Smooth muscle cell (in vitro differentiated cells): ENCODE data around the gene FANCM. TPM values are rescaled to one million over a fixed set of nuclear protein-coding genes. Genes with fewer than 3 reads are reported as not detected.
A peak's percentile ranks its signal among the peaks of the same experiment; 100 is the strongest.

Experiments used
- DNase-seq: peaks from one replicate; lab custom pipeline; 2025; ENCODE audit not compliant: unreplicated experiment; lab: John Stamatoyannopoulos, UW
- H2AFZ ChIP-seq: fragments of 200-600 bp; sonication (generic); 2 replicates; pipeline ENCODE4 v1.6.0; 2016; ENCODE audit warnings: antibody characterized with exemption, low read depth, mild to moderate bottlenecking
- H3F3A ChIP-seq: fragments of 200-600 bp; sonication (generic); 2 replicates; pipeline ENCODE4 v1.6.0; 2017; ENCODE audit warnings: antibody characterized with exemption, low read depth
- H3K27ac ChIP-seq: fragments of 200-600 bp; sonication (generic); 2 replicates; pipeline ENCODE4 v1.5.1; 2016; ENCODE audit warnings: low read depth, mild to moderate bottlenecking
- H3K27me3 ChIP-seq: fragments of 200-600 bp; sonication (generic); 2 replicates; pipeline ENCODE4 v1.6.1; 2016; ENCODE audit warnings: low read depth, mild to moderate bottlenecking
- H3K36me3 ChIP-seq: fragments of 200-600 bp; sonication (generic); 2 replicates; pipeline ENCODE4 v1.5.1; 2016; ENCODE audit warnings: low read depth
- H3K4me1 ChIP-seq: fragments of 200-600 bp; sonication (generic); 2 replicates; pipeline ENCODE4 v1.5.1; 2016; ENCODE audit warnings: low read depth
- H3K4me2 ChIP-seq: fragments of 200-600 bp; sonication (generic); 2 replicates; pipeline ENCODE4 v1.6.0; 2016; ENCODE audit warnings: mild to moderate bottlenecking
- H3K4me3 ChIP-seq: fragments of 200-600 bp; sonication (generic); 2 replicates; pipeline ENCODE4 v1.5.1; 2016; ENCODE audit warnings: mild to moderate bottlenecking
- H3K79me2 ChIP-seq: fragments of 200-600 bp; sonication (generic); 2 replicates; pipeline ENCODE4 v1.6.0; 2016; ENCODE audit warnings: low read depth, mild to moderate bottlenecking
- H3K9ac ChIP-seq: fragments of 200-600 bp; sonication (generic); 2 replicates; pipeline ENCODE4 v1.6.0; 2016; ENCODE audit warnings: low read depth
- H3K9me3 ChIP-seq: fragments of 200-600 bp; sonication (generic); replicated peaks from 2 replicates; pipeline ENCODE4 v1.5.1; 2016; ENCODE audit warnings: low read depth
- H4K20me1 ChIP-seq: fragments of 200-600 bp; sonication (generic); 2 replicates; pipeline ENCODE4 v1.6.0; 2016; ENCODE audit warnings: low read depth
- WGBS: methylation state at CpG from one replicate; pipeline ENCODE4 v1.1.7; 2016; ENCODE audit warnings: low lambda C conversion rate; 5-methylcytosine and 5-hydroxymethylcytosine counted together
- polyA plus RNA-seq: library from polyadenylated mRNA; unstranded; fragments of >200 nt; fragmentation: Nextera tagmentation; extraction: Ambion mirVana; gene quantifications from 2 replicates; pipeline ENCODE4 v1.2.1, GENCODE V29; 2016
- total RNA-seq: library from RNA; depleted of rRNA; stranded (reverse); fragments of >200 nt; gene quantifications from 2 replicates; pipeline ENCODE4 v1.2.3, GENCODE V29; 2014
- TF ChIP-seq, protein P1 (sequence below): fragments of 200-600 bp; sonication (generic); IDR thresholded peaks from 2 replicates; pipeline ENCODE4 v1.5.1; 2017; ENCODE audit warnings: borderline replicate concordance, mild to moderate bottlenecking, antibody characterized with exemption; ENCODE audit not compliant: insufficient read depth, poor library complexity, severe bottlenecking

Gene FANCM
- total and polyA plus RNA-seq, 2 experiments from 2014 or later, result 1.7 to 5.5 TPM

DNA sequence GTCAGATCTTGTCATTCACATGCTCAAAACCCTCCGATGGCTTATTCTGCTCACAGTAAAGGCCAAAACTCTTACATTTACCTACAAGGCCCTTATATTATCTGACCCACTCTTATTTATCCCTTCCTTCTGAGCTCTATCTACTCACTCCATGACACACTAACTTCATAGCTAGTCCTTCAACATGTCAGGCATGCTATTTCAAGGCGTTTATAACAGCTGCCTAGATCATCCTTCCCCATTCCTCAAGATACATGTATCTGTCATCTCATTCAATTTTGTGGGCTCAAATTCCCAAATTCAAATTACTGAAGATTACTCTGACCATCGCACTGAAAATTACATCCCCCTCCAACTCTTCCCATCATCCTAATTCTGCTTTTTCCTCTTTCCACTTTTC lies 110.4 kb downstream of the FANCM start:
- Histone ChIP-seq H2AFZ (no peak overlapping the region), H3F3A (no peaks in the 10 kb centered on the region), H4K20me1 (peaks cover 12% of the 10 kb centered on the region), H3K27ac (no peak overlapping the region), H3K4me3 (no peak overlapping the region), H3K79me2 (peaks cover 71% of the 10 kb centered on the region), H3K4me1 (no peaks in the 10 kb centered on the region), H3K9me3 (no peaks in the 10 kb centered on the region), H3K4me2 (no peak overlapping the region), H3K9ac (no peak overlapping the region), H3K36me3 (no peaks in the 10 kb centered on the region), H3K27me3 (no peaks in the 10 kb centered on the region)
- TF ChIP-seq, protein P1, sequence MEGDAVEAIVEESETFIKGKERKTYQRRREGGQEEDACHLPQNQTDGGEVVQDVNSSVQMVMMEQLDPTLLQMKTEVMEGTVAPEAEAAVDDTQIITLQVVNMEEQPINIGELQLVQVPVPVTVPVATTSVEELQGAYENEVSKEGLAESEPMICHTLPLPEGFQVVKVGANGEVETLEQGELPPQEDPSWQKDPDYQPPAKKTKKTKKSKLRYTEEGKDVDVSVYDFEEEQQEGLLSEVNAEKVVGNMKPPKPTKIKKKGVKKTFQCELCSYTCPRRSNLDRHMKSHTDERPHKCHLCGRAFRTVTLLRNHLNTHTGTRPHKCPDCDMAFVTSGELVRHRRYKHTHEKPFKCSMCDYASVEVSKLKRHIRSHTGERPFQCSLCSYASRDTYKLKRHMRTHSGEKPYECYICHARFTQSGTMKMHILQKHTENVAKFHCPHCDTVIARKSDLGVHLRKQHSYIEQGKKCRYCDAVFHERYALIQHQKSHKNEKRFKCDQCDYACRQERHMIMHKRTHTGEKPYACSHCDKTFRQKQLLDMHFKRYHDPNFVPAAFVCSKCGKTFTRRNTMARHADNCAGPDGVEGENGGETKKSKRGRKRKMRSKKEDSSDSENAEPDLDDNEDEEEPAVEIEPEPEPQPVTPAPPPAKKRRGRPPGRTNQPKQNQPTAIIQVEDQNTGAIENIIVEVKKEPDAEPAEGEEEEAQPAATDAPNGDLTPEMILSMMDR, result no peak
- WGBS, result 74% methylated on average over 3 of the region's 3 CpGs
- no peak for DNase-seq

DNA sequence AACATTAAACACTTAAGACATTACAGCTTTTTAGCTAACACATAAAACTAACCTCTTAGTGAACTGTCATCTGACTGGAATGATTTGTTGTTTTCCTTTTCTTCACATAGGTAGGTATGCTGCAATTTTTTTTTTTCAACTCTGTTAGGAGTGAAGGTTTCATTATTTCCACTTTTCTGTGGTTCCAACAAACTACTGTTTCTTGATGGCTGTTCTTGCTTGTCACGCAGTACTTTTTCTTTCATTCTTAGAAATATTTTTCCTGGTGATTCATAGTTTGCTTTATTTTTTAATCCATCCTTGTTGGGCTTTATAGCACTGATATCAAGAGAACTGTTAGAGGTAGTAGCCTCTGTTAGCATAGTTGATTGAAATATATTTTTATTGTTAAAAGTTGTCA lies 111.0 kb downstream of the FANCM start:
- Histone ChIP-seq H2AFZ (no peak overlapping the region), H3K27ac (no peak overlapping the region), H3K9me3 (no peaks in the 10 kb centered on the region), H3F3A (no peaks in the 10 kb centered on the region), H3K4me3 (no peak overlapping the region), H3K9ac (no peak overlapping the region), H4K20me1 (peaks cover 12% of the 10 kb centered on the region), H3K4me1 (peaks cover 4% of the 10 kb centered on the region), H3K36me3 (no peaks in the 10 kb centered on the region), H3K79me2 (peaks cover 76% of the 10 kb centered on the region), H3K4me2 (no peak overlapping the region), H3K27me3 (no peaks in the 10 kb centered on the region)
- no peak for DNase-seq
- WGBS, result 83% methylated on average over 1 of the region's 1 CpG
- TF ChIP-seq, protein P1, result no peak

- H3K9me3 ChIP-seq, result no peaks in the 10 kb centered on the region
- no peaks in the 10 kb centered on the region for H3K36me3 ChIP-seq
- TF ChIP-seq, protein P1, result no peak
- no peak overlapping the region for H2AFZ ChIP-seq
- H3K4me2 ChIP-seq, result no peak overlapping the region
- no peaks in the 10 kb centered on the region for H3F3A ChIP-seq
- peaks cover 7% of the 10 kb centered on the region for H3K4me1 ChIP-seq
- no peaks in the 10 kb centered on the region for H3K27me3 ChIP-seq
- no peak overlapping the region for H3K4me3 ChIP-seq
- peaks cover 12% of the 10 kb centered on the region for H4K20me1 ChIP-seq
- H3K79me2 ChIP-seq, result peaks cover 80% of the 10 kb centered on the region
- H3K27ac ChIP-seq, result no peak overlapping the region
- WGBS, result 97% methylated on average over 1 of the region's 1 CpG
- no peak for DNase-seq
- no peak overlapping the region for H3K9ac ChIP-seq
Observed at GRCh38 chr14:45247427-45247826, 111.7 kb downstream of the FANCM start.

- Histone ChIP-seq H3K9me3 (no peaks in the 10 kb centered on the region), H3F3A (no peaks in the 10 kb centered on the region), H2AFZ (no peak overlapping the region), H3K36me3 (no peaks in the 10 kb centered on the region), H3K4me3 (peak overlapping the region; percentile 35), H3K27ac (peak overlapping the region; percentile 48), H3K4me2 (peak overlapping the region; percentile 81), H4K20me1 (peaks cover 12% of the 10 kb centered on the region), H3K27me3 (no peaks in the 10 kb centered on the region), H3K4me1 (peaks cover 7% of the 10 kb centered on the region), H3K9ac (no peak overlapping the region), H3K79me2 (peaks cover 62% of the 10 kb centered on the region)
- TF ChIP-seq, protein P1, result no peak
- no peak for DNase-seq
- 14% methylated on average over 5 of the region's 5 CpGs for WGBS
Observed at GRCh38 chr14:45249856-45250575, 114.3 kb downstream of the FANCM start.
